Liver (tissue), 9 donors: Measurements from ENCODE around the gene HLA-DRB1. TPM values are rescaled to one million over a fixed set of nuclear protein-coding genes. Genes with fewer than 3 reads are reported as not detected.
A peak's percentile ranks its signal among the peaks of the same experiment; 100 is the strongest.

ENCODE experiments used
- DNase-seq: peaks from one replicate; pipeline ENCODE4 v3.0.0-alpha.2; 2017; ENCODE audit warnings: low spot score
- H3K27ac ChIP-seq, 2 donors: one replicate each; pipeline ENCODE4 v1.7.0; 2013; ENCODE audit warnings: inconsistent platforms in 2 of 2, low read length in 2 of 2, control low read depth in 1 of 2, low read depth in 1 of 2, mild to moderate bottlenecking in 1 of 2
- H3K27me3 ChIP-seq, 4 donors: one replicate each; pipeline versions ENCODE4 v1.6.1 to v1.7.0; 2013; ENCODE audit warnings: low read length in 3 of 4, inconsistent platforms in 1 of 4, mild to moderate bottlenecking in 1 of 4, moderate library complexity in 1 of 4; ENCODE audit not compliant: control insufficient read depth in 4 of 4, insufficient read depth in 4 of 4
- H3K36me3 ChIP-seq, 4 donors: one replicate each; pipeline versions ENCODE4 v1.6.1 to v1.7.0; 2013; ENCODE audit warnings: low read length in 3 of 4, mild to moderate bottlenecking in 3 of 4, low read depth in 1 of 4, moderate library complexity in 1 of 4; ENCODE audit not compliant: control insufficient read depth in 4 of 4, insufficient read depth in 3 of 4
- H3K4me1 ChIP-seq, 4 donors: one replicate each; pipeline versions ENCODE4 v1.6.1 to v1.7.0; 2013; ENCODE audit warnings: low read length in 3 of 4, mild to moderate bottlenecking in 3 of 4, moderate library complexity in 1 of 4; ENCODE audit not compliant: control insufficient read depth in 4 of 4, insufficient read depth in 4 of 4
- H3K4me3 ChIP-seq, 3 donors: one replicate each; pipeline versions ENCODE4 v1.6.1 to v1.7.0; 2013; ENCODE audit warnings: low read length in 3 of 3, control low read depth in 1 of 3, low read depth in 1 of 3, mild to moderate bottlenecking in 1 of 3
- H3K9ac ChIP-seq, 2 donors: one replicate each; pipeline ENCODE4 v1.7.0; 2013; ENCODE audit warnings: low read length in 2 of 2, mild to moderate bottlenecking in 2 of 2, moderate library complexity in 2 of 2, control low read depth in 1 of 2, low read depth in 1 of 2
- H3K9me3 ChIP-seq, 4 donors: one replicate each; pipeline versions ENCODE4 v1.6.1 to v1.7.0; 2013; ENCODE audit warnings: low read length in 3 of 4; ENCODE audit not compliant: control insufficient read depth in 4 of 4
- CTCF ChIP-seq: fragments of 150-350 bp; IDR thresholded peaks from 2 replicates; pipeline ENCODE4 v1.5.1; 2017; ENCODE audit warnings: improper control_type of control experiment, low read depth, low read length; ENCODE audit not compliant: missing input control
- EGR1 ChIP-seq, 2 donors: IDR thresholded peaks; 2 replicates each; pipeline ENCODE4 v1.6.1; 2016 to 2018; ENCODE audit warnings: antibody characterized with exemption in 2 of 2, low read depth in 2 of 2
- FOXA2 ChIP-seq: IDR thresholded peaks from 2 replicates; pipeline ENCODE4 v1.6.1; 2016; ENCODE audit warnings: antibody characterized with exemption
- HNF4A ChIP-seq, 2 donors: conservative IDR thresholded peaks; 2 replicates each; pipeline ENCODE4 v1.6.1; 2016; ENCODE audit warnings: antibody characterized with exemption in 2 of 2, mild to moderate bottlenecking in 2 of 2
- JUND ChIP-seq, 2 donors: IDR thresholded peaks; 2 replicates each; pipeline ENCODE4 v1.6.1; 2016; ENCODE audit warnings: antibody characterized with exemption in 2 of 2
- MAX ChIP-seq: IDR thresholded peaks from 2 replicates; pipeline ENCODE4 v1.6.1; 2016; ENCODE audit warnings: antibody characterized with exemption
- NR2F2 ChIP-seq: IDR thresholded peaks from 2 replicates; pipeline ENCODE4 v1.6.1; 2016; ENCODE audit warnings: antibody characterized with exemption
- RAD21 ChIP-seq, 2 donors: IDR thresholded peaks; 2 replicates each; pipeline ENCODE4 v1.6.1; 2016; ENCODE audit warnings: antibody characterized with exemption in 2 of 2, mild to moderate bottlenecking in 2 of 2
- SP1 ChIP-seq: IDR thresholded peaks from 2 replicates; pipeline ENCODE4 v1.6.1; 2018; ENCODE audit warnings: antibody characterized with exemption, mild to moderate bottlenecking
- TAF1 ChIP-seq: conservative IDR thresholded peaks from 2 replicates; pipeline ENCODE4 v1.6.1; 2016; ENCODE audit warnings: antibody characterized with exemption, mild to moderate bottlenecking
- YY1 ChIP-seq: IDR thresholded peaks from 2 replicates; pipeline ENCODE4 v1.6.1; 2016; ENCODE audit warnings: antibody characterized with exemption, mild to moderate bottlenecking
- ZBTB33 ChIP-seq: IDR thresholded peaks from 2 replicates; pipeline ENCODE4 v1.6.1; 2016; ENCODE audit warnings: antibody characterized with exemption
- WGBS: extraction: QIAGEN DNeasy Blood & Tissue Kit; methylation state at CpG from one replicate; pipeline ENCODE4 v1.1.7; 2013; 5-methylcytosine and 5-hydroxymethylcytosine counted together
- polyA plus RNA-seq, 2 donors: library from polyadenylated mRNA; stranded (reverse) in 1 of 2; unstranded in 1 of 2; fragments of 200-250 nt in 1 of 2; fragments of >200 nt in 1 of 2; fragmentation: Nextera tagmentation in 1 of 2; extraction: Ambion mirVana in 1 of 2; gene quantifications; one replicate each; pipeline versions ENCODE4 v1.2.1 to v1.2.3, GENCODE V29; 2013 to 2015
- total RNA-seq, 2 donors: library from RNA; depleted of rRNA; stranded (reverse); fragments of >200 nt; gene quantifications; one replicate each; pipeline ENCODE4 v1.2.3, GENCODE V29; 2014
- TF ChIP-seq, protein P1 (sequence below): IDR thresholded peaks from 2 replicates; pipeline ENCODE4 v1.6.1; 2016; ENCODE audit warnings: antibody characterized with exemption, mild to moderate bottlenecking
- donor health status: healthy.
- donor health status: healthy.
- donor health status: healthy.
- donor health status: healthy.
- donor health status: healthy.

The HLA-DRB1 gene
- total and polyA plus RNA-seq, 4 donors: 26.0 to 46.1 (median 36.4) TPM

DNA sequence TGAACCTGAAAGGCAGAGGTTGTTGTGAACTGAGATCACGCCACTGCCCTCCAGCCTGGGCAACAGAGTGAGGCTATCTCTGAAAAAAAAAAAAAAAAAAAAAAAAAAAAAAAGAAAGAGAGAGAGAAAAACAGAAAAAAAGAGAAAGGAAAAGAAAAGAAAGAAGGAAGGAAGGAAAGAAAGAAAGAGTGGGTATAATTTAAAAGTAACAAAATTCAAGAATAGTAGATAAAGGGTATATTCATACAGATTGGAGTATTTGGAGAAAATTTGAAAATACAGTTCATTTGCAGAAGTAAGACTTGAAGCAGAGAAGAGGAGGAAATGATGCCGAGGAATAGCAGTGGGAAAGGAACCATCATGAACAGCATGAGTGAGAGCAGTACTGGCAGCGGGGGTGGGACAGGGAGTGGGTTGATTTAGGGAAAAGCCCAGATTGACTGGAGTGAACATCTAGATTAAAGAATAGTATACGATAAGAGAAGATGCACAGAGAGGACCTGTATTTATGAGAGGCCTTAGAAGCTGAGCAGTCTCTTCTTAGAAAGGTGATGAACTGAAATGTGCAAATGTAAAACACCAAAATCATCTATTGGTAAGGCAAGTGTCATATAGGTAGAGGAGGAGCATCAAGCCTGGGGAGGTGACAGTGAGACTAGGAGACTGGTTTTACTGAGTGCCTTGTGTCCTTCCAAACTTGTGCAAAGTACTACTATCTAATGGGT lies 17.8 kb upstream of the HLA-DRB1 start:
- no peak for DNase-seq
- H3K27me3 ChIP-seq: no peaks in the 10 kb centered on the region
- no peaks in the 10 kb centered on the region for H3K36me3 ChIP-seq
- no peaks in the 10 kb centered on the region for H3K9me3 ChIP-seq
- H3K4me1 ChIP-seq: no peaks in the 10 kb centered on the region
- H3K27ac ChIP-seq: no peak overlapping the region
- no peak overlapping the region for H3K4me3 ChIP-seq
- no peak overlapping the region for H3K9ac ChIP-seq
- TF ChIP-seq FOXA2: no peak
- TF ChIP-seq CTCF: no peak
- TF ChIP-seq HNF4A (conservative IDR thresholded peaks at IDR 0.05): no peak
- no peak for TF ChIP-seq TAF1
- no peak for TF ChIP-seq RAD21 (IDR thresholded peaks at IDR 0.05)
- no peak for TF ChIP-seq YY1
- no peak for TF ChIP-seq EGR1 (IDR thresholded peaks at IDR 0.05; ENCODE audit: low read depth in 2 of 2)
- TF ChIP-seq NR2F2: no peak
- WGBS: 59% methylated on average over 3 of the region's 4 CpGs

DNA sequence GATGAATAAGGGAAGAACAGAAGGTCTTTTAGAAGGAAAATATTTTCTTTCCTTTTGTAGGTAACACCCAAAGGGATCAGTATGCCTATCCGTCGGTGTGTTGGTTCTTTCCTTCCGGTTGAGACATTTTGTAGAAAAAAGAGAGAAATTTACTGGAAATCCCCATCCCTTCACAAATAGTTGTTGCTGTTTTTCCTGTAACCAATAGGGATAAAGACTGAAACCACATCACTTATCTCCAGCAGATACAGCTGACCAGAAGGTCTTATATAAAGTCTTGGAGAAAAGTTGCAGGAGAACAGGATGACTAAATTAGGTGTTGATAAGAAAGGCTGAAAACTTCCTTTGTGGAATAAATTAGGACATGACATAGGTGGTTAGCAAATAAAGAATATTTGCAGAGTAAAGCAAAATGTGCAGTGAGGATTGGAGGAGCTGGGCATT lies 14.8 kb upstream of the HLA-DRB1 start:
- no peak for DNase-seq
- Histone ChIP-seq H3K4me1 (no peaks in the 10 kb centered on the region), H3K9me3 (no peaks in the 10 kb centered on the region), H3K36me3 (no peaks in the 10 kb centered on the region), H3K27ac (peak overlapping the region; percentile 41 to 42), H3K4me3 (no peak overlapping the region), H3K27me3 (no peaks in the 10 kb centered on the region), H3K9ac (no peak overlapping the region)
- TF ChIP-seq FOXA2 (no peak), HNF4A (conservative IDR thresholded peaks at IDR 0.05) (no peak), MAX (no peak), ZBTB33 (no peak), TAF1 (no peak), RAD21 (IDR thresholded peaks at IDR 0.05) (no peak), JUND (IDR thresholded peaks at IDR 0.05) (no peak), SP1 (no peak)
- TF ChIP-seq, protein P1, sequence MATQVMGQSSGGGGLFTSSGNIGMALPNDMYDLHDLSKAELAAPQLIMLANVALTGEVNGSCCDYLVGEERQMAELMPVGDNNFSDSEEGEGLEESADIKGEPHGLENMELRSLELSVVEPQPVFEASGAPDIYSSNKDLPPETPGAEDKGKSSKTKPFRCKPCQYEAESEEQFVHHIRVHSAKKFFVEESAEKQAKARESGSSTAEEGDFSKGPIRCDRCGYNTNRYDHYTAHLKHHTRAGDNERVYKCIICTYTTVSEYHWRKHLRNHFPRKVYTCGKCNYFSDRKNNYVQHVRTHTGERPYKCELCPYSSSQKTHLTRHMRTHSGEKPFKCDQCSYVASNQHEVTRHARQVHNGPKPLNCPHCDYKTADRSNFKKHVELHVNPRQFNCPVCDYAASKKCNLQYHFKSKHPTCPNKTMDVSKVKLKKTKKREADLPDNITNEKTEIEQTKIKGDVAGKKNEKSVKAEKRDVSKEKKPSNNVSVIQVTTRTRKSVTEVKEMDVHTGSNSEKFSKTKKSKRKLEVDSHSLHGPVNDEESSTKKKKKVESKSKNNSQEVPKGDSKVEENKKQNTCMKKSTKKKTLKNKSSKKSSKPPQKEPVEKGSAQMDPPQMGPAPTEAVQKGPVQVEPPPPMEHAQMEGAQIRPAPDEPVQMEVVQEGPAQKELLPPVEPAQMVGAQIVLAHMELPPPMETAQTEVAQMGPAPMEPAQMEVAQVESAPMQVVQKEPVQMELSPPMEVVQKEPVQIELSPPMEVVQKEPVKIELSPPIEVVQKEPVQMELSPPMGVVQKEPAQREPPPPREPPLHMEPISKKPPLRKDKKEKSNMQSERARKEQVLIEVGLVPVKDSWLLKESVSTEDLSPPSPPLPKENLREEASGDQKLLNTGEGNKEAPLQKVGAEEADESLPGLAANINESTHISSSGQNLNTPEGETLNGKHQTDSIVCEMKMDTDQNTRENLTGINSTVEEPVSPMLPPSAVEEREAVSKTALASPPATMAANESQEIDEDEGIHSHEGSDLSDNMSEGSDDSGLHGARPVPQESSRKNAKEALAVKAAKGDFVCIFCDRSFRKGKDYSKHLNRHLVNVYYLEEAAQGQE: no peak
- 0% methylated on average over 3 of the region's 3 CpGs for WGBS
